Pons (tissue), 1 donor: ENCODE data around the gene SPATA2.
A peak's percentile ranks its signal among the peaks of the same experiment; 100 is the strongest.
"Not testable (repeated sequence)": the region's sequence is repeated elsewhere in the genome, so short reads cannot be mapped to it uniquely, and the experiment has no call there.

Experiments used
- DNase-seq: peaks from one replicate; pipeline ENCODE4 v3.0.0-alpha.2; 2016; ENCODE audit warnings: low spot score

SPATA2 gene, protein sequence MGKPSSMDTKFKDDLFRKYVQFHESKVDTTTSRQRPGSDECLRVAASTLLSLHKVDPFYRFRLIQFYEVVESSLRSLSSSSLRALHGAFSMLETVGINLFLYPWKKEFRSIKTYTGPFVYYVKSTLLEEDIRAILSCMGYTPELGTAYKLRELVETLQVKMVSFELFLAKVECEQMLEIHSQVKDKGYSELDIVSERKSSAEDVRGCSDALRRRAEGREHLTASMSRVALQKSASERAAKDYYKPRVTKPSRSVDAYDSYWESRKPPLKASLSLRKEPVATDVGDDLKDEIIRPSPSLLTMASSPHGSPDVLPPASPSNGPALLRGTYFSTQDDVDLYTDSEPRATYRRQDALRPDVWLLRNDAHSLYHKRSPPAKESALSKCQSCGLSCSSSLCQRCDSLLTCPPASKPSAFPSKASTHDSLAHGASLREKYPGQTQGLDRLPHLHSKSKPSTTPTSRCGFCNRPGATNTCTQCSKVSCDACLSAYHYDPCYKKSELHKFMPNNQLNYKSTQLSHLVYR

DNA sequence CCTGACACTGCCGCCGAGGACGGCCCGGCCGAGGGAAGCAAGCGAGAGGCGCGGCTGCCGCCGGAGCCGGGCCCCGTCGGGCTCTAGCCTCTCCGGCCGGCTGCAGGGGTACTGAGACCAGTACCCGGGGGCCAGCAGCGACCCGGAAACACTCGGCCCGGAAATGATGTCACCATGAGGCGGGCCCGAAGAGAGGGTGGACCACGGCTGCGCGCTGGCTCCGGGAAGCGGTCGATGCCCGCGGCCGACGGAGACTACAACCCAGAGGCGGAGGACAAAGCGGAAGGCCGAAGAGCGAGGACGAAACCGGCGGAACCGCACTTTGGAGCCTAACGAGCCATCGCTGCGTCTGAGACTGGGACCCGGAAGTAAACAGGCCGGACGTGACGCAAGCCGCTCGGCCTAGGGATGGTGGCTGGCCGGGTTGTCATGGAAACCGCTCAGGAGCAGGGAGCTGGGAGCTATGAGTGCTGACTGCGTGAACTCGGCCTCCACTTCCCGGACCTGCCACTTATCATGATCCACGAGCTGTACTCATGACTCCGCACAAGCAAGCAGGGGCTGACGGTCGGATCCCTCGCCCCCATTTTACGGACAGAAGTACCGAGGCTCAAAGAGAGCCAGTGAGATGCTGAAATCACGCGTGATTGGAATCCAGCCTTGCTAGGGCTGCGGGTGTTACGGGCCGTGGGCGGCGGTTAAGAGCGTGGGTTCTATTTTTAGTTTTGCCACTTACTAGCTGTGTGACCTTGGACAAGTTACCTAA is at the start of gene SPATA2:
Gene SPATA2 (minus strand): TSS at position 150 of the 766 bp plus-strand sequence. CDS start 7,039 bp downstream, outside the sequence.
- DNase-seq, result peak; percentile 93

- no peak for DNase-seq
Observed at GRCh38 chr20:49961413-49961812, 46.1 kb upstream of the SPATA2 start.

GRCh38 chr20:49957089-49957938 is 42.0 kb upstream of the SPATA2 start:
- DNase-seq, result peak; percentile 94

DNA sequence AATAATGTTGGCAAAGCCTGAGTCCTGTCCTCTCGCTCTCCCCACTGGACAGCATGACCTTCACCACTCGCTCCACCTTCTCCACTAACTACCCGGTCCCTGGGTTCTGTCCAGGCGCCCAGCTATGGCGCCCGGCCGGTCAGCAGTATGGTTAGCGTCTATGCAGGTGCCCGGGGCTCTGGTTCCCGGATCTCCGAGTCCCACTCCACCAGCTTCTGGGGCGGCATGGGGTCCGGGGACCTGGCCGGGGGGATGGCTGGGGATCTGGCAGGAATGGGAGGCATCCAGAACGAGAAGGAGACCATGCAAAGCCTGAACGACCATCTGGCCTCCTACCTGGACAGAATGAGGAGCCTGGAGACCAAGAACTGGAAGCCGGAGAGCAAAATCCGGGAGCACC is 41.4 kb upstream of the SPATA2 start:
- no peak for DNase-seq

GRCh38 chr20:49955830-49956396 is 40.6 kb upstream of the SPATA2 start:
- DNase-seq, result not testable (repeated sequence)

- no peak for DNase-seq
Observed at GRCh38 chr20:49955167-49955566, 39.8 kb upstream of the SPATA2 start.

DNA sequence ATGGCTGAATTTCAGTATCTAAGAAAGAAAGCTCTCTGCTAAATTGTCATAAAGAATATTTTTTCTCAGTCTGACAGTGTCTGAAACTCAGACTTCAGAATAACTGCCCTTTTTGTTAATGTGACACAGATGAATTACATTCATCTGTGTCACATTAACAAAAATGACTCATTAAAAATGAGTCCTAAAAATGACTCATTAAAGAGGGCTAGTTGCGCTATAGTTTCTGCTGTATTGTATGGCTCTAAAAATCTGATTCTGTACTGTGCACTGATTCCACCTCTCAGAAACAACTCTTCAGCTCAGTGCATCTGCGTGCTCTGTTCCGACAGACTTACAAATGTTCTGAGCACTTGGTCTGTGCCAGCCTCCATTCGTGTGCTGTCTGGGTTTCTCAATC is 35.8 kb upstream of the SPATA2 start:
- no peak for DNase-seq

DNA sequence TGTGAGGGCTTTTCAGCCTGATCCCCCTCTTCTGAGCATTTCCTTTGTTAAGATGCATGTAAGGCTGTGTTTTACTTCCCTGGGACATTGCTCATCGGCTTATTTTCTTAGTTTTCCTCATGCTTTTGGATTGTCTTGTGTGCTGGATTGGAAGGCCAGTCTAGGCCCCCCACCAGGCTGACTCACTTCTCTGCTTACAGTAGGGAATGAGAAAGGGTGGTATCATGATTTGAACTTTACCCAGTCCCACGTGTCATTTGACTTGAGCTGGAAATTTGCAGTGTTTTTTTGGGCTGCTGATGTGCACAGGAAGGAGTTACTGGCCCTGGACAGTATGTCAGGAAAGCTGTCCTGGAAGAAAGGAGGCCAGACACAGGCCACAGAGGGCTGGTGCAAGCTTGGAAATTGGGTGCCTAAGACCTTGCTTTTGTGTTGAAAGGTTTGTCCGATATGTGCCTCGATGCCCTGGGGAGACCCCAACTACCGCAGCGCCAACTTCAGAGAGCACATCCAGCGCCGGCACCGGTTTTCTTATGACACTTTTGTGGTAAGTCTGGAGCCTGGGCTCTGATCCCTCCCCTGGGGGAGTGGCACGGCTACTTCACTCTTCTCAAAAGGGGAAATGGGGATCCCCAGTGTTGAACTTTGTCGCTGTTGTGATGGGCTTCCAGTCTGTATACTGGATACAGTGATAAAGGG is 33.6 kb upstream of the SPATA2 start:
- DNase-seq, result no peak

- no peak for DNase-seq
Observed at GRCh38 chr20:49948178-49948577, 32.8 kb upstream of the SPATA2 start.

- no peak for DNase-seq
Observed at GRCh38 chr20:49945701-49946477, 30.6 kb upstream of the SPATA2 start.

- no peak for DNase-seq
Observed at GRCh38 chr20:49945306-49945700, 30.0 kb upstream of the SPATA2 start.

DNA sequence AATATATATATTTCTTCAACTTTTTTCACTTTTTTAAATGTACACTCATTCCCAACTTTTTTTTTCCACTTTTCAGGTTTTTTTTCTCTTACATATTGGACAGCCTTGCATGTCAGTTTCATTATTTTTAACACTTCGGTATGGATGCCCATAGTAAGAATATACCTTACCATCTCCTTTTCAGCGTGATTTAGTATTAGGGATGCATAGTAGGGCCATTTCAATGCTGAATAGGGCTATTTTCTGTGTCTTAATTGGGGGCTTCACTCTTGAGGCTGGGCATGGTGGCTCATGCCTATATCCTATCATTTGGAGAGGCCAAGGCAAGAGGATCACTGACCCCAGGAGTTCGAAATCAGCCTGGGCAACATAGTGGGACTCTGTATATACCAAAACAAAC is 27.6 kb upstream of the SPATA2 start:
- no peak for DNase-seq

DNA sequence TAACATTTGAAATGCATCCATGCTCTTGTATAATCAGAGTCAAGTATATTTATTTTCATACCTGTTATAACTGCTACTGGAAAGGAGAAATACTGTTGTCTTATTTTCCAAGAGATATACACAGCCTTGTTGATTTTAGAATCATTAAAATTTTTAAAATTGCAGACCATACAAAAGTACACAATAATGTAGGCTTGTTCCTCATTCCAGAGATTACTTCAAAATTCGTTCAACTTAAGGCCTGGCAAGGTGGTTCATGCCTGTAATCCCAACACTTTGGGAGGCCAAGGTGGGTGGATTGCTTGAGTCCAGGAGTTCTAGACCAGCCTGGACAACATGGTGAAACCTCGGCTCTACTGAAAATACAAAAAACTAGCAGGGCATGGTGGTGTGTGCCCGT is 27.0 kb upstream of the SPATA2 start:
- DNase-seq, result no peak

GRCh38 chr20:49941456-49941855 is 26.1 kb upstream of the SPATA2 start:
- no peak for DNase-seq

- DNase-seq, result no peak
Observed at GRCh38 chr20:49938173-49939163, 23.1 kb upstream of the SPATA2 start.

GRCh38 chr20:49937027-49937929 is 21.9 kb upstream of the SPATA2 start:
- DNase-seq, result no peak

GRCh38 chr20:49936153-49937026 is 21.1 kb upstream of the SPATA2 start, which contains the start of gene RNF114:
Gene RNF114, plus strand, starts transcription at chr20:49936397. Its CDS starts 16 bp downstream, at chr20:49936413.
- peak; percentile 89 for DNase-seq
